HEK293 (cell line): ENCODE data around the gene FANCC.
"Not testable (repeated sequence)": the region's sequence is repeated elsewhere in the genome, so short reads cannot be mapped to it uniquely, and the experiment has no call there.

Experiments
- CTCF ChIA-PET: fragments of 350-600 bp; formaldehyde crosslinking; extraction: SDS; loops from one replicate; lab custom pipeline; 2021; ENCODE audit warnings: antibody characterized with exemption; lab: Yijun Ruan, JAX
- POLR2A ChIA-PET: fragments of 300-600 bp; formaldehyde crosslinking; extraction: SDS; loops from one replicate; lab custom pipeline; 2020; ENCODE audit warnings: antibody characterized with exemption, inconsistent platforms; lab: Yijun Ruan, JAX
- H3K27ac ChIP-seq: fragments of 200-500 bp; sonication (Bioruptor generic); 2 replicates; pipeline ENCODE4 v1.5.1; 2014; ENCODE audit warnings: low read depth, low read length, control low read depth, inconsistent platforms; ENCODE audit errors: extremely low read depth
- H3K36me3 ChIP-seq, 2 experiments: fragments of 200-500 bp in 1 of 2; sonication (Bioruptor generic) in 1 of 2; 1 replicate in 1 of 2; 2 replicates in 1 of 2; pipeline ENCODE4 v1.5.1; 2014 to 2017; ENCODE audit warnings: inconsistent platforms in 2 of 2, low read length in 2 of 2; ENCODE audit not compliant: control insufficient read depth in 2 of 2, insufficient read depth in 1 of 2
- H3K4me1 ChIP-seq: fragments of 200-500 bp; sonication (Bioruptor generic); 2 replicates; pipeline ENCODE4 v1.5.1; 2014; ENCODE audit warnings: mild to moderate bottlenecking, low read length, inconsistent platforms; ENCODE audit not compliant: control insufficient read depth, insufficient read depth
- H3K4me3 ChIP-seq: 2 replicates; pipeline ENCODE4 v1.5.1; 2011; ENCODE audit warnings: low read depth, mild to moderate bottlenecking, control low read depth, low read length, moderate library complexity
- H3K9me3 ChIP-seq: fragments of 200-500 bp; sonication (Bioruptor generic); 2 replicates; pipeline ENCODE4 v1.5.1; 2014; ENCODE audit warnings: low read depth, low read length, inconsistent platforms; ENCODE audit not compliant: control insufficient read depth, insufficient read depth
- GFI1B ChIP-seq: fragments of 450-650 bp; formaldehyde crosslinking; IDR thresholded peaks from 2 replicates; pipeline ENCODE4 v1.5.1; 2016; ENCODE audit warnings: missing biosample characterization, missing genetic modification characterization
- GLI2 ChIP-seq: fragments of 450-650 bp; formaldehyde crosslinking; IDR thresholded peaks from 2 replicates; pipeline ENCODE4; 2017; ENCODE audit warnings: missing biosample characterization, missing genetic modification characterization, low read depth, borderline replicate concordance
- KLF16 ChIP-seq: fragments of 450-650 bp; formaldehyde crosslinking; IDR thresholded peaks from 2 replicates; pipeline ENCODE4 v1.5.1; 2017; ENCODE audit warnings: missing biosample characterization, missing genetic modification characterization
- PRDM1 ChIP-seq: fragments of 450-650 bp; formaldehyde crosslinking; IDR thresholded peaks from 2 replicates; pipeline ENCODE4; 2016; ENCODE audit warnings: missing biosample characterization, missing genetic modification characterization
- REPIN1 ChIP-seq: fragments of 450-650 bp; formaldehyde crosslinking; IDR thresholded peaks from 2 replicates; pipeline ENCODE4 v1.5.1; 2017; ENCODE audit warnings: missing biosample characterization, missing genetic modification characterization, low read depth
- TCF7L2 ChIP-seq: IDR thresholded peaks from 2 replicates; pipeline ENCODE4 v1.6.1; 2011; ENCODE audit warnings: low read depth, mild to moderate bottlenecking, inconsistent platforms, low read length, moderate library complexity, borderline replicate concordance
- ZFP41 ChIP-seq: fragments of 450-650 bp; formaldehyde crosslinking; IDR thresholded peaks from 2 replicates; pipeline ENCODE4 v1.5.1; 2016; ENCODE audit warnings: missing biosample characterization, missing genetic modification characterization, borderline replicate concordance
- ZNF184 ChIP-seq: fragments of 450-650 bp; IDR thresholded peaks from 2 replicates; pipeline ENCODE4 v1.5.1; 2018; ENCODE audit warnings: missing biosample characterization, mild to moderate bottlenecking, missing genetic modification characterization
- ZNF404 ChIP-seq: fragments of 450-650 bp; formaldehyde crosslinking; IDR thresholded peaks from 2 replicates; pipeline ENCODE4 v1.5.1; 2017; ENCODE audit warnings: missing biosample characterization, missing genetic modification characterization
- ZNF529 ChIP-seq: fragments of 450-650 bp; formaldehyde crosslinking; IDR thresholded peaks from 2 replicates; pipeline ENCODE4 v1.5.1; 2017; ENCODE audit warnings: missing genetic modification characterization, missing biosample characterization; ENCODE audit not compliant: insufficient replicate concordance
- ZNF677 ChIP-seq: fragments of 450-650 bp; IDR thresholded peaks from 2 replicates; pipeline ENCODE4 v1.5.0; 2018; ENCODE audit warnings: missing biosample characterization, mild to moderate bottlenecking, missing genetic modification characterization, moderate library complexity
- TF ChIP-seq, protein P1 (sequence below): fragments of 450-650 bp; IDR thresholded peaks from 2 replicates; pipeline ENCODE4 v1.5.1; 2018; ENCODE audit warnings: missing biosample characterization, mild to moderate bottlenecking, missing genetic modification characterization

The FANCC gene

DNA sequence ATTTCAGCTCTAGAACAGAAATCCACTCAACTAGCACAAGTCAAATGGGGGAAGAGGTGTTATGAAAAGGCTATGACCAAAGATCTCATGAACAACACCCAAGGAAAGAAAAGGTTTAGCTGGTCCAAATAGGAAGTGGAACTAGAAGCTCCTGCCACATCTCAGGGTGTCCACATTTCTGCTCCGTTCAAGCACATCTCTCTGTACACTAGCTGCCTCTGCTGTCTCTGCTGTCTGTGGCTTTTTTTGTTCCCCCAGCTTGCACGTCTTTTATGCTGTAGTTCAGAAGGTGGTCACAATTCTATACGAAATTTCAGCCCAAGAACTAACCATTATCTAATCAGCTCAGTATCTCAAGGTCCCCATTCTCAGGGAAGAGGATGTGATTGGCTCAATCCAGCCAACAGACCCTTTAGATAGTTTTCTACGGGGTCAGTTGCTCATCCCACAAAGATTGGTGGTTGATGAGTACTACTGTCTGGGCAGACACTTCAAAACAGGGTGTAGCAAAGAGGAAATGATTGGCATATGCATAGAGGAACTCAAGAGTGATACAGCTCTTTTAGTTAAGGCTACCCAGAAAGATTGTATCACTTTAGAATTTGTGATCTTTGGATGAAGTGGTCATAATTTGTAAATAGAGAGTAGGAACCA lies 44.0 kb downstream of the FANCC start:
- CTCF ChIA-PET: interaction anchor here (0.5 to 1.2 kb wide), 4 partner anchors 9 to 941 kb away, joined by 3 to 4 read pairs (median 3); no protein-coding TSS in a partner anchor

DNA sequence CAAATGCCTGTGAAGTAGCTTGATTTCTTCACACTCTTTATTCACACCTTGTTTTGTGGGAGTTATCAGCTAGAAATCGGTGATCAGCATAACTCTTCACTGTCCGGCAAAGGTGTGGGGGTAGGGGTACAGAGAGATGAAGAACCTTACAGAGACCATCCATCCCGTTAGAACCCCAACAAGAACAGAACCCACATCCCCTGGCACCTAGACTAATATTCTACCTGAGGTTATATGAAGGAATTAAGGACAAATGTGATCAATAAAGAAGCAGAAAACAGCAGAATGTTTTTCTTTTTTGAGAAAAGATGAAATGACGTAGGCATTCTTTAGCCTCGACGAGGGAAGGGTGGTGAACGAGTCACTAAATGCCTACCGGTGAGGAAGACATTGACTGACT lies 44.7 kb downstream of the FANCC start:
- POLR2A ChIA-PET: no interaction called here
- no peaks in the 10 kb centered on the region for H3K4me1 ChIP-seq
- H3K4me3 ChIP-seq: no peak overlapping the region
- H3K9me3 ChIP-seq: no peaks in the 10 kb centered on the region
- no peak overlapping the region for H3K27ac ChIP-seq
- TF ChIP-seq ZNF677 (tag by site-specific recombination) (peak; percentile 92), GFI1B (no peak)
- H3K36me3 ChIP-seq: no peaks in the 10 kb centered on the region
- CTCF ChIA-PET: interaction anchor here (0.8 to 1.2 kb wide), 3 partner anchors 9 to 942 kb away, joined by 3 to 4 read pairs (median 3); no protein-coding TSS in a partner anchor

More for the DNA sequence above, 44.0 kb downstream of the FANCC start:
- Histone ChIP-seq H3K9me3 (no peaks in the 10 kb centered on the region), H3K4me3 (no peak overlapping the region), H3K4me1 (no peaks in the 10 kb centered on the region), H3K27ac (no peak overlapping the region)
- POLR2A ChIA-PET: no interaction called here
- TF ChIP-seq REPIN1 (tag by site-specific recombination) (no peak), ZNF184 (no peak), ZNF404 (no peak), ZFP41 (tag by site-specific recombination) (no peak), PRDM1 (tag by site-specific recombination) (no peak), TCF7L2 (no peak)
- TF ChIP-seq, protein P1, sequence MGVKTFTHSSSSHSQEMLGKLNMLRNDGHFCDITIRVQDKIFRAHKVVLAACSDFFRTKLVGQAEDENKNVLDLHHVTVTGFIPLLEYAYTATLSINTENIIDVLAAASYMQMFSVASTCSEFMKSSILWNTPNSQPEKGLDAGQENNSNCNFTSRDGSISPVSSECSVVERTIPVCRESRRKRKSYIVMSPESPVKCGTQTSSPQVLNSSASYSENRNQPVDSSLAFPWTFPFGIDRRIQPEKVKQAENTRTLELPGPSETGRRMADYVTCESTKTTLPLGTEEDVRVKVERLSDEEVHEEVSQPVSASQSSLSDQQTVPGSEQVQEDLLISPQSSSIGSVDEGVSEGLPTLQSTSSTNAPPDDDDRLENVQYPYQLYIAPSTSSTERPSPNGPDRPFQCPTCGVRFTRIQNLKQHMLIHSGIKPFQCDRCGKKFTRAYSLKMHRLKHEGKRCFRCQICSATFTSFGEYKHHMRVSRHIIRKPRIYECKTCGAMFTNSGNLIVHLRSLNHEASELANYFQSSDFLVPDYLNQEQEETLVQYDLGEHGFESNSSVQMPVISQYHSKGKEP (tag by site-specific recombination): no peak
- TF ChIP-seq, all 188 proteins: peak for 0
- H3K36me3 ChIP-seq: no peaks in the 10 kb centered on the region

DNA sequence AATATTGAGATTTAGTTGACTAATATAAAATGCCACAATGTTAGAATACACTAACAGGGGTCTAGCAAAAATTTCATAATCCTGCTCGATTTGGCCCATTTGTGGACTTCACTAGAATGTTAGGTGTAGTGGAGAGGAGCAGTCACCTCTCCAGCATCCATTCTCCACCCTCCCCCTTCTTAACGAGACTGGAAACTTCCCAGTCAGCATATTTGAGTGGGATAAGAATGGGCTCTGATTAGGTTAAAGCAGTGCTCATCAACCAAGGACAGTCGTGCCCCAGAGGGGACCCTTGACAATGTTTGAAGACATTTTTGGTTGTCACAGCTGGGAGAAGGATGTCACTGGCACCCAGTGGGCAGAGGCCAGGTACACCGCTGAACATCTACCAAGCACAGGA lies 46.7 kb downstream of the FANCC start:
- Histone ChIP-seq H3K27ac (no peak overlapping the region), H3K4me3 (no peak overlapping the region), H3K9me3 (no peaks in the 10 kb centered on the region), H3K4me1 (no peaks in the 10 kb centered on the region), H3K36me3 (no peaks in the 10 kb centered on the region)
- POLR2A ChIA-PET: no interaction called here
- CTCF ChIA-PET: interaction anchor here (0.7 kb wide), 1 partner anchor 9 kb away, joined by 3 read pairs; no protein-coding TSS in a partner anchor
- no peak for TF ChIP-seq ZNF404
- TF ChIP-seq ZNF529 (tag by site-specific recombination): no peak
- TF ChIP-seq KLF16 (tag by site-specific recombination): no peak
- TF ChIP-seq GLI2 (tag by site-specific recombination): no peak

DNA sequence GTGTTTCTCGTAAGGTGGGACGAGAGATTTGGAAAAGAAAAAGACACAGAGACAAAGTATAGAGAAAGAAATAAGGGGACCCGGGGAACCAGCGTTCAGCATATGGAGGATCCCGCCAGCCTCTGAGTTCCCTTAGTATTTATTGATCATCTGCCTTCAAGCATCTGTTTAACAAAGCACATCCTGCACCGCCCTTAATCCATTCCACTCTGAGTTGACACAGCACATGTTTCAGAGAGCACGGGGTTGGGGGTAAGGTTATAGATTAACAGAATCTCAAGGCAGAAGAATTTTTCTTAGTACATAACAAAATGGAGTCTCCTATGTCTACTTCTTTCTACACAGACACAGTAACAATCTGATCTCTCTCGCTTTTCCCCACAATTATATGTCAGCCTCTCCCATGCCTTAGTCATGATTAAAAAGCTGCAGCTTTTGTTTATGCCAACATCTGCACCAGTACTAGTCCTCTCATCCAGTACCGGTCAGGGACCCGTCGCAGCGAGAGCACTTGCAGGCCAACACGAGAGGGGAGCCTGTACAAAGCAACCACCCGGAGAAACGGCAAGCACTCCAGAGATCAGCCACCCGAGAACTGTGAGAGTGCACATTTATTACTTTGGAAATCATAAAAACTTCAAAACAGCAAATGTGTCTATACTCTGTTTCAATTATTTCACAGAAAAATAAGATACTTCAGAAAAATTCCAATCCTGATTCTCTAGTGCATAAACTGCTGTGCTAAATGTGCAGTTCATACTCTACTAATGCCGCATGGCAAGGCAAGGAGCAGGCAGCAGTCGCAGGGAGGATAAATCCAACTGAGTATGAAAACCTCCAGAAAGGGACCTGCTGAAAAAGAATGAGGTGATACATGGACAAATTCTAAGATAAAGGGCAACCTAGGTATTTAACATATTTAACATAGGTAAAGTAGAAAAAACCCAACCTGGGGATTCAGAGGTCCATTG lies 47.4 kb downstream of the FANCC start:
- CTCF ChIA-PET: interaction anchor here (2.4 kb wide), 1 partner anchor 11 kb away, joined by 16 read pairs; no protein-coding TSS in a partner anchor
- H3K4me3 ChIP-seq, H3K27ac ChIP-seq, H3K36me3 ChIP-seq, H3K4me1 ChIP-seq, H3K9me3 ChIP-seq, POLR2A ChIA-PET: not testable (repeated sequence)
